HepG2 (cell line): ENCODE data around the gene NPY4R. TPM values are rescaled to one million over a fixed set of nuclear protein-coding genes. Genes with fewer than 3 reads are reported as not detected.

ENCODE experiments used
- ATAC-seq: fragments of 200-7000 bp; cut with Tn5 transposase; 3 replicates; pipeline ENCODE4 v1.9.1; 2020; ENCODE audit warnings: mild to moderate bottlenecking, moderate library complexity
- BruUV-seq: library from RNA; stranded (reverse); fragments of 400-500 nt; replicated peaks from 2 replicates; lab custom pipeline; 2021; lab: Mats Ljungman, UMichigan
- CTCF ChIA-PET: fragments of 300-600 bp; formaldehyde crosslinking; extraction: SDS; loops from one replicate; lab custom pipeline; 2021; ENCODE audit warnings: low total read pairs, inconsistent platforms, low intra/inter-chr PET ratio; lab: Yijun Ruan, JAX
- POLR2A ChIA-PET: fragments of 350-600 bp; sonication (Branson Sonifier 250); formaldehyde crosslinking; loops from one replicate; lab custom pipeline; 2020; ENCODE audit warnings: antibody characterized with exemption, inconsistent platforms; lab: Yijun Ruan, JAX
- DNase-seq: peaks from one replicate; pipeline ENCODE4 v3.0.0-alpha.2; 2015; ENCODE audit warnings: low spot score
- FAIRE-seq: peaks from 3 replicates; lab custom pipeline; 2011; peaks lifted over from hg19 to GRCh38; lab: Jason Lieb, UNC
- H2AFZ ChIP-seq: one replicate; pipeline ENCODE4 v1.6.1; 2011; ENCODE audit warnings: low read length, inconsistent platforms
- H3K27ac ChIP-seq: fragments of 300-600 bp; 3 replicates; pipeline ENCODE4 v1.8.0; 2011; ENCODE audit warnings: mixed run types, mild to moderate bottlenecking, mixed read lengths, low read length, inconsistent platforms; ENCODE audit not compliant: insufficient read depth; ENCODE audit errors: extremely low read length
- H3K27me3 ChIP-seq, 2 experiments: fragments of 200-600 bp in 1 of 2; 2 replicates in 1 of 2; 3 replicates in 1 of 2; pipeline versions ENCODE4 v1.6.0 to v1.8.0; 2011; ENCODE audit warnings: low read length in 2 of 2, mild to moderate bottlenecking in 2 of 2, moderate library complexity in 2 of 2, inconsistent platforms in 1 of 2; ENCODE audit not compliant: insufficient read depth in 2 of 2, control insufficient read depth in 1 of 2
- H3K36me3 ChIP-seq, 2 experiments: fragments of 200-600 bp in 1 of 2; replicated peaks in 1 of 2; 2 replicates in 1 of 2; 3 replicates in 1 of 2; pipeline versions ENCODE4 v1.5.1 to v1.8.0; 2011; ENCODE audit warnings: low read length in 2 of 2, inconsistent platforms in 1 of 2; ENCODE audit not compliant: insufficient read depth in 2 of 2, control insufficient read depth in 1 of 2
- H3K4me1 ChIP-seq: 2 replicates; pipeline ENCODE4 v1.5.1; 2012; ENCODE audit warnings: low read length, inconsistent platforms; ENCODE audit not compliant: insufficient read depth
- H3K4me2 ChIP-seq: 2 replicates; pipeline ENCODE4 v1.6.0; 2011; ENCODE audit warnings: low read depth, low read length, inconsistent platforms
- H3K4me3 ChIP-seq, 3 experiments: fragments of 200-600 bp in 1 of 3; sonication (generic), shearing (Covaris generic) in 1 of 3; replicated peaks in 1 of 3; 2 replicates each; pipeline ENCODE4 v1.5.1; 2011 to 2016; ENCODE audit warnings: low read length in 3 of 3, inconsistent platforms in 2 of 3, low read depth in 2 of 3, mild to moderate bottlenecking in 2 of 3, control low read depth in 1 of 3, mixed read lengths in 1 of 3; ENCODE audit not compliant: insufficient read depth in 1 of 3
- H3K79me2 ChIP-seq: one replicate; pipeline ENCODE4 v1.6.1; 2011; ENCODE audit warnings: low read length, inconsistent platforms; ENCODE audit not compliant: insufficient read depth
- H3K9ac ChIP-seq: 2 replicates; pipeline ENCODE4 v1.6.0; 2011; ENCODE audit warnings: mild to moderate bottlenecking, low read depth, low read length, inconsistent platforms; ENCODE audit not compliant: insufficient read depth
- H3K9me3 ChIP-seq: 2 replicates; pipeline ENCODE4 v1.5.1; 2012; ENCODE audit warnings: mild to moderate bottlenecking, low read length
- H4K20me1 ChIP-seq: 2 replicates; pipeline ENCODE4 v1.6.0; 2011; ENCODE audit warnings: inconsistent platforms, mild to moderate bottlenecking, low read length, moderate library complexity; ENCODE audit not compliant: insufficient read depth
- CEBPG ChIP-seq: IDR thresholded peaks from 2 replicates; pipeline ENCODE4 v1.6.1; 2016
- DNMT1 ChIP-seq: sonication (generic); formaldehyde crosslinking; IDR thresholded peaks from 2 replicates; pipeline ENCODE4 v1.5.1; 2020; ENCODE audit warnings: mild to moderate bottlenecking, missing genetic modification reagents
- FUBP1 ChIP-seq: sonication (generic); formaldehyde crosslinking; IDR thresholded peaks from 2 replicates; pipeline ENCODE4 v1.5.1; 2020; ENCODE audit warnings: missing genetic modification reagents, mild to moderate bottlenecking, borderline replicate concordance
- GTF3A ChIP-seq: sonication (generic); formaldehyde crosslinking; conservative IDR thresholded peaks from 2 replicates; pipeline ENCODE4 v1.4.0; 2020; ENCODE audit warnings: mild to moderate bottlenecking, missing genetic modification reagents
- NFE2L1 ChIP-seq: sonication (generic); formaldehyde crosslinking; IDR thresholded peaks from 2 replicates; pipeline ENCODE4 v1.4.0; 2020; ENCODE audit warnings: missing genetic modification reagents, mild to moderate bottlenecking, borderline replicate concordance
- RFX1 ChIP-seq: fragments of 450-650 bp; IDR thresholded peaks from 2 replicates; pipeline ENCODE4 v1.6.1; 2017
- SIN3A ChIP-seq: IDR thresholded peaks from 2 replicates; pipeline ENCODE4 v1.6.1; 2011; ENCODE audit warnings: low read depth, mild to moderate bottlenecking, control low read depth, low read length, borderline replicate concordance
- TGIF2 ChIP-seq: IDR thresholded peaks from 2 replicates; pipeline ENCODE4 v1.6.1; 2016; ENCODE audit warnings: control low read depth, missing compliant biosample characterization
- ZNF274 ChIP-seq: sonication (generic); formaldehyde crosslinking; IDR thresholded peaks from 2 replicates; pipeline ENCODE4 v1.5.1; 2020; ENCODE audit warnings: mild to moderate bottlenecking, missing genetic modification reagents
- ZNF678 ChIP-seq: sonication (generic); formaldehyde crosslinking; IDR thresholded peaks from 2 replicates; pipeline ENCODE4 v1.4.0; 2020; ENCODE audit warnings: mild to moderate bottlenecking, missing genetic modification reagents
- ZNF841 ChIP-seq: sonication (generic); formaldehyde crosslinking; IDR thresholded peaks from 2 replicates; pipeline ENCODE4 v1.8.1; 2023; ENCODE audit warnings: missing genetic modification reagents, borderline replicate concordance
- WGBS: methylation state at CpG from one replicate; pipeline ENCODE4 v1.1.6; 2017; ENCODE audit warnings: low lambda C conversion rate; 5-methylcytosine and 5-hydroxymethylcytosine counted together
- in situ Hi-C: cut with HindIII; loops from 2 replicates; pipeline ENCODE4 v1.10.0; 2017; ENCODE audit warnings: low pct_unique_long_range_greater_than_20kb; ENCODE audit not compliant: extremely low pct_ligation_motif_present
- intact Hi-C: fragments of 100-400 bp; cut with micrococcal nuclease; formaldehyde crosslinking; loops from one replicate; pipeline ENCODE4 v1.10.0; 2022; ENCODE audit not compliant: unreplicated experiment
- polyA plus RNA-seq, 8 experiments: library from polyadenylated mRNA; depleted of rRNA in 3 of 8; stranded (reverse) in 7 of 8; unstranded in 1 of 8; fragments of >200 nt; fragmentation: Illumina TruSeq in 4 of 8; extraction: Trizol in 4 of 8; gene quantifications; 2 replicates each; pipeline versions ENCODE4 v1.2.1 to v1.2.3, GENCODE V29; 2011 to 2016; ENCODE audit warnings: low read depth in 4 of 8, missing spikeins in 1 of 8, mixed read lengths in 1 of 8; ENCODE audit not compliant: insufficient read depth in 1 of 8
- total RNA-seq, 5 experiments: library from RNA; depleted of rRNA; stranded (reverse); fragments of >200 nt; fragmentation: Illumina TruSeq; extraction: Trizol; gene quantifications; 2 replicates each; pipeline ENCODE4 v1.2.3, GENCODE V29; 2016; ENCODE audit warnings: low read depth in 1 of 5
- TF ChIP-seq, protein P1 (sequence below): sonication (generic); formaldehyde crosslinking; IDR thresholded peaks from 2 replicates; pipeline ENCODE4 v1.5.1; 2020; ENCODE audit warnings: mild to moderate bottlenecking, missing genetic modification reagents, borderline replicate concordance

The NPY4R gene
- total and polyA plus RNA-seq, 2 of the 13 experiments (the other 11 are each of a cell fraction or from before 2014, with no cell fraction given), result not detected

DNA sequence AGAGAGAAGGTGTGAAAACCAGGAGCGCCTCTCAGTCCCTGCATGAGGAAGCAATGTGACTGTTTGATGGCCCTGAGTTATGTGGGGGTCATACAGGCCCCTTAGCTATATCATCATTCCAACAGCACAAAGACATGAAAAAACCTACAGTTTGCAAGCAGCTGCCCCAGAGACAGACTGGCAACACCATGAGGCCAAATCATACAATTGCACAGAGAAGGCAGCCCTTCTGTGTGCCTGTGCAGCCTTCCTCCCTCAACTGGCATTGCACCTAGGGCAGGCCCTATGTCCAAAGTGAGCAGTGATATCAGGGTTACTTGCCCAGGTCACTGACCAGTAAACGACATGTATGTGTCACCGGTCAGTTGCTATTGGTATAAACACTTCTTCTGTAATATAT lies 49.1 kb upstream of the NPY4R start:
- no peaks in the 10 kb centered on the region for H3K36me3 ChIP-seq
- H3K4me2 ChIP-seq, result no peak overlapping the region
- no peaks in the 10 kb centered on the region for H3K4me1 ChIP-seq
- CTCF ChIA-PET, result no interaction called here
- POLR2A ChIA-PET, result no interaction called here
- no TSS peak for BruUV-seq
- intact Hi-C loops, result no loop called here
- no peak overlapping the region for H2AFZ ChIP-seq
- H3K27ac ChIP-seq, result no peak overlapping the region
- no peak for ATAC-seq
- DNase-seq, result no peak
- no peaks in the 10 kb centered on the region for H3K79me2 ChIP-seq
- H3K4me3 ChIP-seq, result no peak overlapping the region
- 0 out of 5 replicates have a peak, but pooled peaks cover 0 to 15% of the 10 kb centered on the region in 2 experiments for H3K27me3 ChIP-seq
- 51% methylated on average over 3 of the region's 3 CpGs for WGBS
- no peak for FAIRE-seq
- no peak overlapping the region for H3K9ac ChIP-seq
- H4K20me1 ChIP-seq, result no peaks in the 10 kb centered on the region
- no peak for TF ChIP-seq GTF3A (CRISPR knock-in tag)
- no peak for TF ChIP-seq SIN3A
- no peak for TF ChIP-seq FUBP1 (CRISPR knock-in tag)
- no peak for TF ChIP-seq ZNF678 (CRISPR knock-in tag)
- no peak for TF ChIP-seq CEBPG (CRISPR knock-in tag)
- no peak for TF ChIP-seq TGIF2 (CRISPR knock-in tag)
- TF ChIP-seq, protein P1, sequence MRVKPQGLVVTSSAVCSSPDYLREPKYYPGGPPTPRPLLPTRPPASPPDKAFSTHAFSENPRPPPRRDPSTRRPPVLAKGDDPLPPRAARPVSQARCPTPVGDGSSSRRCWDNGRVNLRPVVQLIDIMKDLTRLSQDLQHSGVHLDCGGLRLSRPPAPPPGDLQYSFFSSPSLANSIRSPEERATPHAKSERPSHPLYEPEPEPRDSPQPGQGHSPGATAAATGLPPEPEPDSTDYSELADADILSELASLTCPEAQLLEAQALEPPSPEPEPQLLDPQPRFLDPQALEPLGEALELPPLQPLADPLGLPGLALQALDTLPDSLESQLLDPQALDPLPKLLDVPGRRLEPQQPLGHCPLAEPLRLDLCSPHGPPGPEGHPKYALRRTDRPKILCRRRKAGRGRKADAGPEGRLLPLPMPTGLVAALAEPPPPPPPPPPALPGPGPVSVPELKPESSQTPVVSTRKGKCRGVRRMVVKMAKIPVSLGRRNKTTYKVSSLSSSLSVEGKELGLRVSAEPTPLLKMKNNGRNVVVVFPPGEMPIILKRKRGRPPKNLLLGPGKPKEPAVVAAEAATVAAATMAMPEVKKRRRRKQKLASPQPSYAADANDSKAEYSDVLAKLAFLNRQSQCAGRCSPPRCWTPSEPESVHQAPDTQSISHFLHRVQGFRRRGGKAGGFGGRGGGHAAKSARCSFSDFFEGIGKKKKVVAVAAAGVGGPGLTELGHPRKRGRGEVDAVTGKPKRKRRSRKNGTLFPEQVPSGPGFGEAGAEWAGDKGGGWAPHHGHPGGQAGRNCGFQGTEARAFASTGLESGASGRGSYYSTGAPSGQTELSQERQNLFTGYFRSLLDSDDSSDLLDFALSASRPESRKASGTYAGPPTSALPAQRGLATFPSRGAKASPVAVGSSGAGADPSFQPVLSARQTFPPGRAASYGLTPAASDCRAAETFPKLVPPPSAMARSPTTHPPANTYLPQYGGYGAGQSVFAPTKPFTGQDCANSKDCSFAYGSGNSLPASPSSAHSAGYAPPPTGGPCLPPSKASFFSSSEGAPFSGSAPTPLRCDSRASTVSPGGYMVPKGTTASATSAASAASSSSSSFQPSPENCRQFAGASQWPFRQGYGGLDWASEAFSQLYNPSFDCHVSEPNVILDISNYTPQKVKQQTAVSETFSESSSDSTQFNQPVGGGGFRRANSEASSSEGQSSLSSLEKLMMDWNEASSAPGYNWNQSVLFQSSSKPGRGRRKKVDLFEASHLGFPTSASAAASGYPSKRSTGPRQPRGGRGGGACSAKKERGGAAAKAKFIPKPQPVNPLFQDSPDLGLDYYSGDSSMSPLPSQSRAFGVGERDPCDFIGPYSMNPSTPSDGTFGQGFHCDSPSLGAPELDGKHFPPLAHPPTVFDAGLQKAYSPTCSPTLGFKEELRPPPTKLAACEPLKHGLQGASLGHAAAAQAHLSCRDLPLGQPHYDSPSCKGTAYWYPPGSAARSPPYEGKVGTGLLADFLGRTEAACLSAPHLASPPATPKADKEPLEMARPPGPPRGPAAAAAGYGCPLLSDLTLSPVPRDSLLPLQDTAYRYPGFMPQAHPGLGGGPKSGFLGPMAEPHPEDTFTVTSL (CRISPR knock-in tag), result no peak
- no peak for TF ChIP-seq DNMT1 (CRISPR knock-in tag)
- TF ChIP-seq ZNF841 (CRISPR knock-in tag), result no peak
- no peak for TF ChIP-seq ZNF274 (CRISPR knock-in tag)
- no peak for TF ChIP-seq NFE2L1 (CRISPR knock-in tag)
- no peak for TF ChIP-seq RFX1
- TF ChIP-seq, all 625 proteins: peak for 0
- in situ Hi-C loops, result no loop called here
- H3K9me3 ChIP-seq, result no peaks in the 10 kb centered on the region
